Heart right ventricle (tissue), 16 donors: ENCODE measurements around the gene SLC10A3. TPM values are rescaled to one million over a fixed set of nuclear protein-coding genes. Genes with fewer than 3 reads are reported as not detected.

Experiments used
- ATAC-seq, 8 donors: fragments of 200-7000 bp; cut with Tn5 transposase; one replicate each; pipeline ENCODE4 v1.9.1; 2020; ENCODE audit warnings: mild to moderate bottlenecking in 8 of 8, moderate library complexity in 8 of 8, moderate number of reproducible peaks in 1 of 8
- DNase-seq, 2 donors: peaks; one replicate each; pipeline ENCODE4 v3.0.0-alpha.2; 2020
- H3K27ac ChIP-seq, 10 donors: fragments of 200-600 bp; sonication (generic) in 2 of 10; one replicate each; pipeline versions ENCODE4 v1.5.0 to v1.8.0; 2020 to 2022; ENCODE audit warnings: mild to moderate bottlenecking in 3 of 10
- H3K27me3 ChIP-seq, 7 donors: fragments of 200-600 bp; one replicate each; pipeline ENCODE4 v1.8.0; 2021 to 2022; ENCODE audit warnings: mild to moderate bottlenecking in 2 of 7
- H3K36me3 ChIP-seq, 9 donors: fragments of 200-600 bp; sonication (generic) in 1 of 9; one replicate each; pipeline versions ENCODE4 v1.5.0 to v1.8.0; 2020 to 2022; ENCODE audit warnings: mild to moderate bottlenecking in 2 of 9
- H3K4me1 ChIP-seq, 9 donors: fragments of 200-600 bp; sonication (generic) in 1 of 9; one replicate each; pipeline versions ENCODE4 v1.5.0 to v1.8.0; 2020 to 2022; ENCODE audit warnings: mild to moderate bottlenecking in 4 of 9
- H3K4me3 ChIP-seq, 10 donors: fragments of 200-600 bp; sonication (generic) in 2 of 10; one replicate each; pipeline versions ENCODE4 v1.5.0 to v1.8.0; 2020 to 2022; ENCODE audit warnings: mild to moderate bottlenecking in 7 of 10, moderate library complexity in 2 of 10
- H3K9me3 ChIP-seq, 11 donors: fragments of 200-600 bp in 10 of 11; sonication (generic) in 2 of 11; one replicate each; pipeline versions ENCODE4 v1.5.0 to v1.8.0; 2013 to 2022; ENCODE audit warnings: mild to moderate bottlenecking in 2 of 11, control low read depth in 1 of 11, moderate library complexity in 1 of 11
- CTCF ChIP-seq, 9 donors: fragments of 200-600 bp; sonication (generic) in 2 of 9; IDR thresholded peaks; one replicate each; pipeline versions ENCODE4 v1.5.0 to v1.8.0; 2021 to 2022; ENCODE audit warnings: antibody characterized with exemption in 9 of 9, mild to moderate bottlenecking in 5 of 9, moderate library complexity in 1 of 9
- WGBS, 2 donors: extraction: QIAGEN DNeasy Blood & Tissue Kit; methylation state at CpG; one replicate each; pipeline ENCODE4 v1.1.7; 2013; ENCODE audit warnings: inconsistent platforms in 1 of 2; 5-methylcytosine and 5-hydroxymethylcytosine counted together
- intact Hi-C, 10 donors: fragments of 100-400 bp; cut with DNase I; formaldehyde crosslinking; loops; one replicate each; pipeline versions ENCODE4 v1.11.1 to v1.14.2; 2022
- polyA plus RNA-seq, 2 donors: library from polyadenylated mRNA; stranded (reverse); fragments of 200-250 nt; gene quantifications; one replicate each; pipeline ENCODE4 v1.2.3, GENCODE V29; 2013
- total RNA-seq, 10 donors: library from RNA; stranded (reverse); fragmentation: NEBNext Ultra II Directional in 3 of 10; extraction: Animal tissue kit (Norgen Biotek cat#: 25700) in 3 of 10; gene quantifications; one replicate each; pipeline versions ENCODE4 v1.2.1 to v1.2.4, GENCODE V29; 2021 to 2023
- donor health status: Arrhythmogenic right ventricular cardiomyopathy.
- donor health status: ischemic (EF 13 %, LVEDD 7.1; RV severe dilation, severe dysfunction).
- donor health status: healthy with polysubstance abuse.
- donor health status: DM: no; HTN: yes; CAD: no.
- donor health status: DM: no; HTN: no; CAD: no.
- donor health status: ischemic (EF 25% LVEDD 6.9; RV normal size, moderate dysfunction).
- donor health status: ischemic (EF 25% LVEDD 5.7; RV mildly dilated, moderate dysfunction).
- donor health status: healthy.
- donor health status: DM: yes; HTN: yes; CAD: no.
- donor health status: Ischemic cardiomyopathy.
- donor health status: ischemic (EF 35%, LVEDD 5.7; RV mildly dilated, moderate dysfunction).
- donor health status: nonischemic (EF 11% LVEDD 7.7; RV severe dilation, severe dysfunction).
- donor health status: DM: yes; HTN: yes; CAD: no.
- donor health status: PGD.
- donor health status: ischemic (EF 29% LVEDD 5.4; RV normal size, mild dysfunction).
- donor health status: nonischemic (EF 23%, LVEDD 6.1; RV moderate dilation, normal function).

SLC10A3 gene
- total and polyA plus RNA-seq, 12 donors: 8.7 to 38.1 (median 12.1) TPM

- Histone ChIP-seq H3K4me1 (no peaks in the 10 kb centered on the region), H3K27me3 (no peaks in the 10 kb centered on the region), H3K9me3 (no peaks in the 10 kb centered on the region), H3K27ac (no peak overlapping the region), H3K36me3 (peaks cover 0 to 86% (median 0%) of the 10 kb centered on the region in 9 donors), H3K4me3 (no peak overlapping the region)
- ATAC-seq: no peak
- intact Hi-C loops: no loop called here
- TF ChIP-seq CTCF (IDR thresholded peaks at IDR 0.05): no peak
- 92 to 96% methylated on average over 30 to 31 of the region's 32 CpGs for WGBS, 2 donors
- DNase-seq: no peak
Measured at GRCh38 chrX:154466036-154466435, 24.4 kb downstream of the SLC10A3 start.

- intact Hi-C loops: no loop called here
- H3K27ac ChIP-seq: no peak overlapping the region
- peaks cover 0 to 82% (median 0%) of the 10 kb centered on the region in 9 donors for H3K36me3 ChIP-seq
- no peak for ATAC-seq
- H3K27me3 ChIP-seq: no peaks in the 10 kb centered on the region
- H3K9me3 ChIP-seq: no peaks in the 10 kb centered on the region
- no peak for TF ChIP-seq CTCF (IDR thresholded peaks at IDR 0.05)
- H3K4me1 ChIP-seq: no peaks in the 10 kb centered on the region
- 95% methylated on average over 6 to 14 of the region's 14 CpGs for WGBS, 2 donors
- no peak overlapping the region for H3K4me3 ChIP-seq
- no peak for DNase-seq
Measured at GRCh38 chrX:154465601-154466000, 24.8 kb downstream of the SLC10A3 start.

- DNase-seq: no peak
- H3K36me3 ChIP-seq: peaks cover 0 to 74% (median 0%) of the 10 kb centered on the region in 9 donors
- intact Hi-C loops: no loop called here
- TF ChIP-seq CTCF (IDR thresholded peaks at IDR 0.05): no peak
- WGBS, 2 donors: 93 to 97% methylated on average over 21 to 28 of the region's 28 CpGs
- H3K4me1 ChIP-seq: peaks cover 0 to 3% (median 0%) of the 10 kb centered on the region in 9 donors
- no peak overlapping the region for H3K4me3 ChIP-seq
- ATAC-seq: no peak
- no peak overlapping the region for H3K27ac ChIP-seq
- H3K27me3 ChIP-seq: no peaks in the 10 kb centered on the region
- H3K9me3 ChIP-seq: no peaks in the 10 kb centered on the region
Measured at GRCh38 chrX:154464806-154465365, 25.5 kb downstream of the SLC10A3 start.

GRCh38 chrX:154463611-154464220 lies 26.7 kb downstream of the SLC10A3 start:
- Histone ChIP-seq H3K4me3 (no peak overlapping the region), H3K4me1 (peaks cover 0 to 7% (median 5%) of the 10 kb centered on the region in 9 donors), H3K9me3 (no peaks in the 10 kb centered on the region), H3K27ac (no peak overlapping the region), H3K27me3 (no peaks in the 10 kb centered on the region), H3K36me3 (peaks cover 0 to 63% (median 0%) of the 10 kb centered on the region in 9 donors)
- ATAC-seq (no peak), DNase-seq (no peak)
- 91 to 92% methylated on average over 26 to 34 of the region's 36 CpGs for WGBS, 2 donors
- TF ChIP-seq CTCF (IDR thresholded peaks at IDR 0.05): no peak
- intact Hi-C loops: no loop called here
